HG03521 (cell line): Measurements from ENCODE around the gene HEATR5B.

Source experiments
- ATAC-seq: cut with Tn5 transposase; IDR thresholded peaks from one replicate; pipeline ENCODE4 v1.9.1; 2021; ENCODE audit warnings: mild to moderate bottlenecking, moderate library complexity; ENCODE audit not compliant: unreplicated experiment

HEATR5B gene

DNA sequence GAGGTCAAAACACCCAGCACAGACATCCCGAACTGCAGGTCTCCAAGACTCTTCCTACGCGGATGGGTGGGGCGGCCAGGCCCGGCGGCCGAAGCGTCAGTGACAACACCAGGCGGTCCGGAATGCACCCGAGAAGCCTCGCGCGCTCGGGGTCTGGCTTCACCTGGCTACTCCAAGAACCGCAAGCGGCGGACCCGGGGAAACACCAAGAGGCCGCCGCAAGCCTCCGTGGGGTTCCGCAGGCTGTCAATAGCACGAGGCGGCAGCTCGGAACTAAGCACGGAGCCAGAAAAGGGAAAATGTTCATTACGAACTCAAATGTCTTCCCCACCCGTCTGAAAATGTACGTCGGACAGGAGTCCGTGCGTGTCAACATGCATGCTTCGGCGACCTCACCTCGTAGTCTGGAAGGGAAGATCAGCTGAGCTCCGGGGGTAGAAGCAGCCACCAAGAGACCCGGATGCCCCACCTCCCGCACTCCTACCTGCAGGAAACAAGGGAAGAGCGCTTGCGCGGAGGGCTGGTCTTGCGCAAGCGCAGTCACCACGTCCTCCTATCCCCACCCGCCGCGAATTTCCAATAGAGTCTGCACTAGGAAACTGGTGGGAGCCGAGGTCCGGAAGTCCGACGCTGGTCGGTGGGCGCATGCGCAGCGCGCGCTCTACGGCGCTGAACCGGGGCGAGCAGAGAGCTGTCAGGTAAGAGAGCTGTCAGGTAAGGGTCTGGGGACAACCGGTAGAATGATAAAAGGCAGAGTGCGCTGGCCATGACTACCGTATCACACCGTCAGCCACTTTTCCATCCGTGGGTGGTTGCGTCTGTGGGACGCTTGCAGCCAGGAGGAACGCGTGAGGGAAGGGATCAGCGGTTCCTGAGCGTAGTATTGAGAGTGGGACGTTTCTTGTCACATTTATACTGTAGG, at the start of gene HEATR5B, which contains the start of gene GPATCH11:
TSS of gene HEATR5B (minus strand) at position 500 of the 922 bp plus-strand sequence. CDS start 958 bp downstream, outside the sequence.
TSS of gene GPATCH11 (plus strand) at position 646 of the 922 bp plus-strand sequence. CDS start 3,864 bp downstream, outside the sequence.
- peak; percentile 76 for ATAC-seq

DNA sequence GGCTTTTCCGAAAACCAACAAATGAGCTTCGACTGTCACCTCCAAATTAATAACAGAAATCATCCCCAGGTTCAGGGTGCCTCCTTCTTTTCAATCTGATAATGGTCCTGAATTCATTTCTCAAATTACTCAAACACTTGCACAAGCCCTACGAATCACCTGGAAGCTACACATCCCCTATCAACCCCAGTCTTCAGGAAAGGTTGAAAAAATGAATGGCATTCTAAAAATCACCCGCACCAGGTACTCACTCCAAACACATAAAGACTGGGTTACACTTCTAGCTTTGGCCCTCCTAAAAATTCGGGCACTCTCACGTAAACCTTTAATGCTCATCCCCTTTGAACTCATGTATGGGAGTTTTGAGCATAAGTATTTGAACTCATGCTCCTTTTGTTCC, 48.7 kb upstream of the HEATR5B start:
- no peak for ATAC-seq

DNA sequence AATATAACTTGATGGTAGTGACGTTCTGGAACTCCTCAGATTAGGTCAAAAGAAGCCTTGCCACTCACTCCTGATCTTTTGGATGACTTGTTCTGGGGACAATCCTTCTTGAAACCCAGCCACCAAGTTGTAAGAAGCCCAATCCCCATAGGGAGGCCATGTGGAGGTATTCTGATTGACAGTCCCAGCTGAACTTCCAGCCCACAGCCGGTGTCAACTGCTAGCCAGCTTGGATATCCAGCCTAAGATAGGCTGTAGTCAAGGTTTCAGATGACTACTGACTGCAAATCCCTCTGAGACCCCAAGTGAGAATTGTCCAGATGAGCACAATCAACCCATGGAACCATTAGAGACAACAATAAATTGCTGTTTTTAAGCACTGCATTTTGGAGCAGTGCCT, 41.2 kb upstream of the HEATR5B start:
- ATAC-seq: no peak

DNA sequence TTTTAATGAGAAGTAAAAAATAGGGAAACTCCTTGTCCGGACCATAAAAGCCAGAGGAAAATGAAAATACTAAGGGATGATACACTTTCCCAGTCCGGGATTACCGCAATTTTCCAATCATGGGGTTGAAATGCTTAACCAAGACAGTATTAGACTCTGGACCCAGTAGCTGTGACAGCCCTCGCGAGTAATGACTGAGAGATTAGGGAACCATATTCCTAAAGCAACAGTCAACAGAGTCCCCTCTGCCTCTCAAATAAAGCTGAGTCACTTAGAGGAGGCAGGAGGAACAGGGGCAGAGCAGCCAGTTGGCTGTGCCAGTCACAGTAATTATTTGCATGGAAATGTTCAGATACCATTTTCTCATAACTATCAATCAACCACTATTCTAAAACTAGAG, 35.0 kb upstream of the HEATR5B start:
- no peak for ATAC-seq

DNA sequence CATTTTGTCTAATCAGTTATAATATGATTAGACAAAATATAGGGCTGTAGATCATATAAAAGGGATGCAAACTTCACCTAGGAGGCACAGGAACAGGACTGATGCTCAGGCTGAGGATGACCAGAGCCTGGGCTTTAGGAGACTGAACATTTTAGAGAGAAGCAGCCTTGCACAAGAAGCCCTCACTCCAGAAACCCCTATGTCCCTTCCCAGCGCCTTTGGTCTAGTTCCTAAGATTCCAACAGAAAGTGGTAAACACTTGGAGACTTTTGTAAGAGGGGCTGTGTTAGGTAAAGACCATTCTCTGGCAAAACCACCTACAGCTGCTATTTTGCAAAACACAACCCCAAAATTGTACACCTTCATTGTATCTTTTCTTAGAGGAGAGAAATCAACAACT, 33.4 kb upstream of the HEATR5B start:
- no peak for ATAC-seq

DNA sequence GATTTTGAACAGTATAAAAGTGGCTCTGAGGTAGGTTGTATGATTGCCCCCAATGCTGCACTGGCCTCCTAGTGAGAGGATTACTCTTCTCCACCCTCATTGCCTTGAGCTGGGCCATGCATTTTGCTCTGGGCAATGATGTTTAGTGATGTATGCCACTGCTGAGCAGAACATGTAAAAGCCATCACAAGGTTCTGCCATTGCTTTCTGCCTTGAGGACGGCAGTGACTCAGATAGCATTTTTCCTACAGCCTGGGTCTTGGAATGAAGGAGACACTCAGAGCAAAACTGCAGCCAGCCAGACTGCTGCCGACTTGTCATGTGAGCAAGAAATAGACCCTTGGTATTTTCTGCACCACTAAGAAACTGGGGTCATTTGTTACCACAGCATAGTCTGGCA, 27.8 kb upstream of the HEATR5B start:
- no peak for ATAC-seq

DNA sequence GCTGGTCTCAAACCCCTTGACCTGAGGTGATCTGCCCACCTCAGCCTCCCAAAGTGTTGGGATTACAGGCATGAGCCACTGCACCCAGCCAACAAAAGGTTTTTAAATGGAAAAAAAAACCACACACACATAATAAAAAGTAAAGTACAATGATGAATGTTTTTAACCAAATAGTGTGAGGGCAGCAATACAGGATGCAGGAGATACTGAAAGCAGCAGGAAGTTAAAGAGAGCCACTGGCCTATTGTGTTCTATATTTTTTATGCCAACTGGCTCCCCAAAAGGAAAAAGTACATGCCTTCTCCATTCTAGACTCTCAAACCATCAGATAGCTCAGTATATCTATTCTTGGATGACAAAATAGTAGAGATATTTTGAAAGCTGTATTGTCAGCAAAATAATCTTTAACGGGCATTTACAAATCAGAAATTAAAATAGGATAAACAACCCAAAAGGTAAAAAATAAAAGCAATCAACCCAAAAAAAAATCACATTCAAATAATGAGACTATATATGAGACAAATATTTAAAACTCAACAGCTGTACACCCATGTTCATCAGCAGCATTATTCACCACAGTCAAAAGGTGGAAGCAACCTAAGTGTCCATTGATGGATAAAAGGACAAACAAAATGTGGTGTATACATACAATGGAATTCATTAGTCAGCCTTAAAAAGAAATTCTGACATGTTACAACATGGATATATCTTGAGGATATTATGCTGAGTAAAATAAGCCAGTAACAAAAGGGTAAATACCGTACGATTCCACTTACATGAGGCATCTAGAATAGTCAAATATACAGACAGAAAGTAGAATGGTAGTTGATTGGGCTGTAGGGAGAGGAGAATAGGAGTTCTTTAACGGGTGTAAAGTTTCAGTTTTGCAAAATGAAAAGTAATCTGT, 26.4 kb upstream of the HEATR5B start:
- ATAC-seq: no peak

DNA sequence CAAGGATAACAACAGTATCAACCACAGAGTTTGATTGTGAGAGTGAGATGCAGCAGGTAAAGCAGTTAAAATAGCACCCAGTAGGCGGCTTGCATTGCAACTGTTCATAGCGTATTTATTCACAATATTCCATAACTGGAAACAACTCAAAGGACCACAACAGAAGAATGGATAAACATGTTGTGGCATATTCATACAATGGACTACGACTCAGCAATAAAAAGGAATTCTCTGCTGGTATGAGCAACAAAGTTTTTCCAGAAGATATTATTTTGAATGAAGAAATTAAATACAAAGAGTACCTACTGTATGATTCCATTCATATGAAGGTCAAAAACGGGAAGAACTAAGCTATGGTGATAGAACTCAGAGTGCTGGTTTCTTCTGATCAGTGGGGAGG, 25.4 kb upstream of the HEATR5B start:
- no peak for ATAC-seq

DNA sequence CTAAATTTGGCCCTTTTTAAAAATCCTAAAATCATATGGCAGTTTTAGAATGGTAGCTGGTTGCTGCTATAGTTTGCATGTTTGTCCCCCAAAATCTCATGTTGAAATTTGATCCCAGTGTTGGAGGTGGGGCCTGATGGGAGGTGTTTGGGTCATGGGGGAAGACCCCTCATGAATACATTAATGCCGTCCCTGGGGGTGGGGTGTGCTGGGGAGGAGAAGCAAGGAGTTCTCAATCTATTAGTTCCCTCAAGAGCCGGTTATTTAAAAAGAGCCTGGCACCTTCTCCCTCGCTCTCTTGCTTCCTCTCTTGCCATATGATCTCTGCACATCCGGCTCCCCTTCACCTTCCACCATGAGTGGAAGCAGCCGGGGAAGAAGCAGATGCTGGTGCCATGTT, 21.0 kb upstream of the HEATR5B start:
- no peak for ATAC-seq

DNA sequence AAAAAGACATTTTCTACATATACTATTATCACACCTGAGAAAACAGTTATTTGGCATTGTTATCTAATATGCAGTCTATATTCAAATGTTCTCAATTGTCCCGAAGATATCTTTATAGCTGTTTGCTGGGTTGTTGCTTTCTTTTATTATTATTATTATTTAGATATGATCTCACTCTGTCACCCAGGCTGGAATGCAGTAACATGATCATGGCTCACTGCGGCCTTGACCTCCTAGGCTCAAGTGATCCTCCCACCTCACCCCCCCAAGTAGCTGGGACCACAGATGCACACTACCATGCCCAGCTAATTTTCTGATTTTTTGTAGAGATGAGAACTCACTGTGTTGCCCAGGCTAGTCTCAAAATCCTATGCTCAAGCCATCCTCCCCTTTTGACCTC, 20.0 kb upstream of the HEATR5B start:
- ATAC-seq: no peak

DNA sequence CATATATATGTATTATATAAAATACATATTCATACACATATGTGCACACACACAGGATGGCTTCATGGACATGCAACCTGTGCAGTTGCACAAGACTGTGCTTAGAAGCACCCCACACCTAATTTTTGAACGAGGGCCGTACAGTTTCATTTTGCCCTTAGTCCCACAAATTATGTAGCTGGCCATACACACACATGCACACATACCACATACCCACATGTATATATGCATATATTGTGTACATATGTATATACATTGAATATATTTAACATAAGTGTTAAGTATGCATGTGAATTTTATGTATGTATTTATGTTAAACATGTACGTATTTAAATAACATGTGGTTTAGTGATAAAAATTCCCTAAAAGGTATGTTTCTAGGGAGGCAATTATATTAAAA, 18.4 kb upstream of the HEATR5B start:
- no peak for ATAC-seq

DNA sequence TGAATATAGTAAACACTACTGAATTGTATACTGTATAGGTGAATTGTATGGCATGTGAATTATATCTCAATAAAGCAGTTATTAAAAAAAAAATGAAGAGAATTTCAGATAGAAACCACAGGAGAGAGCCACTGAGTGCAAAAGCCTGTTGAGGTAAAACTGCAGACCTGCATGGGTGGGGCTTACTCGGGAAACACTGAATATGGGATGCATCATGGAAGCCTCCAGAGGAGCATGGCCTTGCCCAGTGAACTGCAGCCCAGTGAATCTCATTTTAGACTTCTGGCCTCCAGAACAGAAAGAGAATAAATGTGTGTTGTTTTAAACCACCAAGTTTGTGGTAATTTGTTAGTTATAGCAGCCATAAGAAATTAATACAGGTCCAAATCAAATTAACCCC, 15.9 kb upstream of the HEATR5B start:
- no peak for ATAC-seq

DNA sequence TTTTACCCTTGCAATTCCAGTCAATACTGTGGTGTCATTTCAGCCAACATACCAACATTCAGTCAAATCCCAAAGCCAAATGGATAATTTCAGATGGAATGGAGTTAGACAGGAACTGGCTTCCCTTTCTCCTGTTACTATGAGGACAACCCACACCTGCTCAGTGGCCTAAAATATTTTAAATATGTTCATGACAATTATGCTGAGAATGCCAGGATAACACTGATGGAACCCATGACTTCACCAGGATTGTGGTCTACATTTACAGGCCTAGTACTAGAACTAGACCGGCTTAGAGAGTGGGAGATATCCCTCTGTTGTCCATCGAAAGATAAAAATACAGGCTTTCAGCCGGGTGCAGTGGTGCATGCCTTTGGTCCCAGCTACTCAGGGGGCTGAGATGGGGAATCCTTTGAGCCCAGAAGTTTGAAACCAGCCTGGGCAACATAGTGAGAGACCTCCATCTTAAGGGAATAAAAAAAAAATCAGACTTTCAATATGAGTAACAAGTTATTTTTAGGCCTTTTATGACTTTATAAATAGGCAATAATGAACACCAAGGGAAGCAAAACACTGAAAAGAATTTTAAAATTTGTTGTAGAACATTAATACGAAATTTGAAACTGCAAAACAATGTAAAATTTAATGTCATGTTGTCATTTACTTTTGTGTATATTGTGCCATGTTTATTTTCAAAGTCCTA, 14.4 kb upstream of the HEATR5B start:
- no peak for ATAC-seq

DNA sequence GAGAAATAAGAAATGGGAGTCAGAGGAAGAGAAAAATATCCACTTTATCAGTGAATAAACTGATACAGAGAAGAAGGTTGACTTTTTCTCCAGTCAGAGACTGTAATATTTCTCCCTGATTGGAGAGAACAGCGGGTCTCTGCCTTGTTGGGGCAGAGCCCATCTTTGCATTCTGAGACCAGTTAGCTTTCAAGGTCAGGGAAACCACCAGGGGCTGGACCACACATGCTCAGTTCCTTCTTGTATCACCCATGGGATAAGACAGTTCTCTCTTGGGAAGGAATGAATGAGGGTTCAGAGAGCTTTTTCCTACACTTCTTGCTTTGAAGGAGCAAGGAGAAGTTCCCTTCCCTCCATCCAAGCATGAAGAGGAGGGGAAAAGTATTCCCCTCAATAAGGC, 12.4 kb upstream of the HEATR5B start:
- no peak for ATAC-seq

DNA sequence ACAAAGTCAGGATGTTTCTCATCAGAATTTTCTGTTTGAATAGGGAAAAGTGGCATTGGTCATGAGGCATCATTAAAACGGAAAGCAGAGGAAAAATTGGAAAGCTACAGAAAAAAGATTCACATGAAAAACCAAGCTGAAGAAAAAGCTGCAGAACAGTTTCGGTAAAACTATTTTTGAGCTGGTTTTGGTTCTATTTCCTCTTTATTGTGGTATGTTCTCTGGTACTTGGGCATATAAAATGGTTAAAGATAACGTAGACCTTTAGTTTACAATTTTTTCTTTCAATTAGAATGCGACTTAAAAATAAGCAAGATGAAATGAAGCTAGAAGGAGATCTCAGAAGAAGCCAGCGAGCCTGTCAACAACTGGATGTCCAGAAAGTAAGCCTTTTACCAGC, 7.7 kb upstream of the HEATR5B start:
- ATAC-seq: peak; percentile 47

DNA sequence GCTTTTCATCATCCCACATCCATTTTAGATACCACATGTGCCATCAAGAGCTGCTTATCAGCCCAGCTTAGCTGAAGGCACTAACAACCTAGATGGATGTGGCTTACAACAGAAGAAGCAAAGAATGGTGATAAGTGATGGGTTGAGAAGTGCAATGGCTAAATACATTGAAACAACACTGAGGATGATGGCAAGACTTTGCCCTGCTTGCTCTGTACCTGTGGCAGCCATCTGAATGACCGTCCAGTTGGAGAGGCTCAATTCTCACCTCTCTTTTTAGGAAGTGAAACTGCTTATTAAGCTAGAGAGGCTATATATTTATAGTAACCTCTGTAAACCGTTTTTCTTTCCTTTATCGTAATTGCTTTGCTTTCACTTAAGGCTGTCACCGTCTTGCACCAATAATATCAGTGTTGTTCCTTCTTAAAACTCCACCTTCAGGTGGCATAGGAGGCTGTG, 5.9 kb upstream of the HEATR5B start:
- peak; percentile 82 for ATAC-seq

DNA sequence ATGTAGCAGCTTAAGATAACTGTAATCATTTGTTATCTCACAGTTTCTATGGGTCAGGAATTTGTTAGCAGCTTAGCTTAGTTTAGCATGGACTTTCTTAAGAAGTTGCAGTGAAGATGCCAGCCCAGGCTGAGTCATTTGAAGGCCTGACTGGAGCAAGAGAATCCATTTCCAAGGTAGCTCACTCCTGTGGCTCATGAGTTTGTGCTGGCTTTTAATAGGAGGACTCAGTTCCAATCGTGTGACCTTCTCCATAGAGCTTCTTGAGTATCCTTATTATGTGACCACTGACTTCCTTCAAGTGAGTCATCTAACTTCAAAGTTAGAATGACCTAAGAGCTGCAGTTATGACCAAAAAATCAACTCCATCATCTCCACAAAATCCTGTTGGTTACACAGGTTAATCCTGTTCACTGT, 1.6 kb upstream of the HEATR5B start:
- ATAC-seq: no peak

DNA sequence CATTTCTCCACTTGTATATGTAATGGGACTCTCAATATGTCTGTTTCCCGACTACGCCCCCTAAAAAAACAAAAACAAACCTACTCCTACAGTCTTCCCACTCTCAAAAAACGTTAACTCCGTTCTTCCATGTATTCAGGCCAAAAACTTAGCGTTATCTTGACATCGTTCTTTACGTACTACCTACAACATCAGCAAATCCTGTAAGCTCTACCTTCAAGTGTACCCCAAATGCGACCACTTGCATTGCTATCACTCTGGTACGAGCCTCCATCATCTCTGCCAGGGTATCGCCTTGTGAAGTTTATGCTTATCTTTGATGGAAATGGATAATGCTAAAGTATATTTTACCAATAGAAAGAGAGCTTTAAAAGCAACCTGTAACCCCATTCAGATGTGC, 625 bp upstream of the HEATR5B start:
- ATAC-seq: no peak

DNA sequence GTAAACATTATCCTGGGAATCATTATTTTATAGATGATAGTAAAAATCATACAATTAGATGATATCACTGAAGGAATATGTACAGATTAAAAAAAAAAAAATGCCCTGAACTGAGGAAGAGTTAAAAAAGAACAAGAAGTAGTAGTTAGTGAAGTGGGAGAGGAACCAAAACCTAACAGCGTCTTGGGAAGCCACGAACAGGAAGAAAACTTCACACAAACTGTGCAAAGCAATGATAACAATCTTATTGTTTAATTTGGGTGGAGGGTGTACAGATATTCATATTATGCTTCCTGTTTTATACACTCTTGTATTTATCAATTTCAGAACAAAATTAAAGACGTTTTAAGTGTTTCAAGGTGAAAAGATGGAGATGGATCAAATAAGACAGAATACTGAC, 3.5 kb downstream of the HEATR5B start:
- no peak for ATAC-seq

DNA sequence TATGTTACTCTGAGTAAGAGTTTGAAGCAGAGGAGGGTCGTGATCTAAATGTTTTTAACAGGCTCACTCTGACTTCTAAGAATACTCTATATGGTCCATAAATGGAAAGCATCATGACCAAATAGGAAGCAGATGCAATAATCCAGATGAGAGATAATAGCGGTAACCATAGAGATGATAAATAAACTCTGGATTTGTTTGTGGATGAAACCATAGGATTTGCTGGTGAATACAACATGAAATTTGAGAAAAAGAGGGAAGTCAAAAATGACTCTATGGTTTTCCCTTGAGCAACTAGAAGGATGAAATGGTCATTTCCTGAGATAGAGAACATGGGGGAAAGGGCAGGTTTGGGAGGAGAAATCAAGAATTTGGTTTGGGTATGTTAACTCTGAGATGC, 3.9 kb downstream of the HEATR5B start:
- no peak for ATAC-seq

DNA sequence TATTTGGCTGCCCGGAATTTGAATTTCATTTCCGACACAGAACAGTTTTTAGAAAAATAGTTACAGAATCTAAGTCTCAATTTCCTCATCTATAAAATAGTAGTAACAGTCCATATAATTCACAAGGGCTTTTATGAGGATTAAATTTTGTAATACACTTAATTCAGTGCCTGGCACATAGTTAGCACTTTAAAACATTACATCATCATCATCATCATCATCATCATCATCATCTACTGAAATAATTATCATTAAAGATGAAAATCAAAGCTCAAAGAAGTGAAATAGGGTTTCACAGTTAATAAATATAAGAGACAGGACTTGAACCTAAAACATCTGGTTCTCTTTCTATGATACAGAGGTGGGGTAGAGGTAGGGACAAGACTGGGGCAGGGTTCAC, 13.2 kb downstream of the HEATR5B start:
- ATAC-seq: no peak
